Mesendoderm (in vitro differentiated cells): Measurements from ENCODE around the gene SECISBP2L.

Experiments used
- DNase-seq: peaks from one replicate; pipeline ENCODE4 v3.0.0; 2013
- H2AK5ac ChIP-seq: 2 replicates; pipeline ENCODE4 v1.6.1; 2013; ENCODE audit warnings: low read length, inconsistent platforms
- H2BK120ac ChIP-seq: 2 replicates; pipeline ENCODE4 v1.6.1; 2013; ENCODE audit warnings: low read depth, mild to moderate bottlenecking, low read length, moderate library complexity, mixed read lengths
- H2BK15ac ChIP-seq: replicated peaks from 2 replicates; pipeline ENCODE4 v1.6.1; 2013; ENCODE audit warnings: low read depth, mild to moderate bottlenecking, moderate library complexity
- H2BK5ac ChIP-seq: 2 replicates; pipeline ENCODE4 v1.6.1; 2013; ENCODE audit warnings: low read length, inconsistent platforms
- H3K18ac ChIP-seq: 2 replicates; pipeline ENCODE4 v1.6.1; 2013; ENCODE audit warnings: mild to moderate bottlenecking, low read length, mixed read lengths
- H3K23ac ChIP-seq: one replicate; pipeline ENCODE4 v1.6.1; 2013; ENCODE audit warnings: low read length
- H3K27ac ChIP-seq: 2 replicates; pipeline ENCODE4 v1.5.1; 2013; ENCODE audit warnings: low read depth, mild to moderate bottlenecking, inconsistent platforms, low read length, moderate library complexity
- H3K27me3 ChIP-seq: 2 replicates; pipeline ENCODE4 v1.6.1; 2013; ENCODE audit warnings: low read length, control low read depth, mild to moderate bottlenecking, inconsistent platforms; ENCODE audit not compliant: insufficient read depth, poor library complexity
- H3K36me3 ChIP-seq: 2 replicates; pipeline ENCODE4 v1.6.1; 2013; ENCODE audit warnings: low read length, inconsistent platforms; ENCODE audit not compliant: control insufficient read depth, insufficient read depth
- H3K4ac ChIP-seq: one replicate; pipeline ENCODE4 v1.6.1; 2013; ENCODE audit warnings: low read depth, mild to moderate bottlenecking, low read length, moderate library complexity
- H3K4me1 ChIP-seq: 2 replicates; pipeline ENCODE4 v1.6.1; 2013; ENCODE audit warnings: low read depth, low read length, inconsistent platforms; ENCODE audit not compliant: control insufficient read depth
- H3K4me2 ChIP-seq: 2 replicates; pipeline ENCODE4 v1.6.1; 2013; ENCODE audit warnings: low read length
- H3K4me3 ChIP-seq: 2 replicates; pipeline ENCODE4 v1.5.1; 2013; ENCODE audit warnings: mild to moderate bottlenecking, low read length
- H3K56ac ChIP-seq: one replicate; pipeline ENCODE4 v1.6.1; 2013; ENCODE audit warnings: low read length
- H3K79me1 ChIP-seq: 2 replicates; pipeline ENCODE4 v1.6.1; 2013; ENCODE audit warnings: low read length, inconsistent platforms
- H3K79me2 ChIP-seq: 2 replicates; pipeline ENCODE4 v1.6.1; 2013; ENCODE audit warnings: mild to moderate bottlenecking, low read length; ENCODE audit not compliant: control insufficient read depth, insufficient read depth
- H3K9ac ChIP-seq: 2 replicates; pipeline ENCODE4 v1.6.1; 2013; ENCODE audit warnings: low read length, inconsistent platforms
- H4K5ac ChIP-seq: one replicate; pipeline ENCODE4 v1.6.1; 2013; ENCODE audit warnings: low read length
- H4K8ac ChIP-seq: one replicate; pipeline ENCODE4 v1.6.1; 2013; ENCODE audit warnings: low read depth, mild to moderate bottlenecking, control low read depth, low read length, moderate library complexity
- WGBS: extraction: QIAGEN DNeasy Blood & Tissue Kit; methylation state at CpG from one replicate; pipeline ENCODE4 v1.1.7; 2013; ENCODE audit warnings: low lambda C conversion rate, missing lambda C conversion rate; ENCODE audit not compliant: insufficient coverage; ENCODE audit errors: extremely low coverage; 5-methylcytosine and 5-hydroxymethylcytosine counted together

The SECISBP2L gene

DNA sequence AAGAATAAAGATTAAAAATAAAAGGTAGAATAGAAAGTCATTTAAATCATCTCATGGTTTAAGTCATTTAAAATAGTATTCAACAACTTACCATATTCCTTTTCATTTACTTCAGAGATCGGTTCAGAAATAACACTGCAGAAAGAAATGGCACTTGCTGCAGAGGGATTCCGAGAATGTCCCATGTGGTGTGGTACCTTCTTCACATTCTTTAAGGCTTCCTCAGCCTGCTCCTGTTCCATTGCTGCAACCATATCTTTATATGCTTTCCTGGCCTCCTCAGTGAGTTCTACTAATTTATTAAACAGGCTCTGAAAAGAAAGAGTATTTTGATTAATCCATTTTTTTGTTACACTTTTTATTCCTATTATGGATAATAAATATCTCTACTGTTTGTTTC, 50.0 kb downstream of the SECISBP2L start:
- no peak overlapping the region for H3K4ac ChIP-seq
- no peak overlapping the region for H3K4me2 ChIP-seq
- H2AK5ac ChIP-seq: no peak overlapping the region
- H2BK15ac ChIP-seq: no peak overlapping the region
- H3K4me3 ChIP-seq: no peak overlapping the region
- H4K5ac ChIP-seq: no peak overlapping the region
- no peaks in the 10 kb centered on the region for H3K4me1 ChIP-seq
- no CpG with 5 or more reads among the region's 2 CpGs for WGBS
- no peaks in the 10 kb centered on the region for H3K27me3 ChIP-seq
- no peak overlapping the region for H3K56ac ChIP-seq
- H3K36me3 ChIP-seq: peaks cover 3% of the 10 kb centered on the region
- no peak overlapping the region for H3K23ac ChIP-seq
- H3K27ac ChIP-seq: no peak overlapping the region
- no peak overlapping the region for H3K18ac ChIP-seq
- no peak overlapping the region for H3K9ac ChIP-seq
- DNase-seq: peak; percentile 16
- no peak overlapping the region for H2BK5ac ChIP-seq
- no peak overlapping the region for H2BK120ac ChIP-seq
- H3K79me1 ChIP-seq: no peaks in the 10 kb centered on the region
- H3K79me2 ChIP-seq: no peaks in the 10 kb centered on the region
- no peak overlapping the region for H4K8ac ChIP-seq

DNA sequence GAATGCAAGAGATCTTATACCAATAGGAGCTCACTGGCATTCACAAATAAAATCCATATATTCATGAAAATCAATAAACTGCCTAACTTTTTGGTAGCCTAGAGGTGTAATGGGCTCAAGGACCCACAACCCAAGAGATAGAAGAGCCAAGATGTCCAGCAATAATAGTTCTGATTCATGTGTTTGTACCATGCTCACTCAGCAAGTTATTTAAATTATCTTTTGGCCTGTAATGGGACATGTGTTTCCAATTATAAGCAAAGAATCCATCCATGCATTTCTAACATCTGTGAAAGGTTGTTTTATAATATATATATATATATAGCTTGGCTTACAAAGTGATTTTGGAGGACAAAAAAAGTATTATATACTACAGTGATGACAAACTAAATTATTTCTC, 52.9 kb downstream of the SECISBP2L start:
- Histone ChIP-seq H4K8ac (no peak overlapping the region), H3K79me2 (no peaks in the 10 kb centered on the region), H3K23ac (no peak overlapping the region), H3K27me3 (no peaks in the 10 kb centered on the region), H3K4me3 (no peak overlapping the region), H3K36me3 (peaks cover 1% of the 10 kb centered on the region), H3K4ac (no peak overlapping the region), H2BK120ac (no peak overlapping the region), H3K4me1 (no peaks in the 10 kb centered on the region), H4K5ac (no peak overlapping the region), H3K4me2 (no peak overlapping the region), H3K27ac (no peak overlapping the region), H3K56ac (no peak overlapping the region), H2BK15ac (no peak overlapping the region), H3K79me1 (no peaks in the 10 kb centered on the region), H3K9ac (no peak overlapping the region), H2BK5ac (no peak overlapping the region), H2AK5ac (no peak overlapping the region), H3K18ac (no peak overlapping the region)
- no peak for DNase-seq

- WGBS: no CpG with 5 or more reads among the region's 1 CpG
- H3K4me3 ChIP-seq: no peak overlapping the region
- H3K4me1 ChIP-seq: no peaks in the 10 kb centered on the region
- H2AK5ac ChIP-seq: no peak overlapping the region
- H3K23ac ChIP-seq: no peak overlapping the region
- H4K8ac ChIP-seq: no peak overlapping the region
- H3K79me1 ChIP-seq: no peaks in the 10 kb centered on the region
- H3K27me3 ChIP-seq: no peaks in the 10 kb centered on the region
- H3K9ac ChIP-seq: no peak overlapping the region
- no peak overlapping the region for H3K4me2 ChIP-seq
- H3K18ac ChIP-seq: no peak overlapping the region
- peaks cover 1% of the 10 kb centered on the region for H3K36me3 ChIP-seq
- no peak overlapping the region for H3K4ac ChIP-seq
- no peak overlapping the region for H3K27ac ChIP-seq
- no peak overlapping the region for H3K56ac ChIP-seq
- H2BK120ac ChIP-seq: no peak overlapping the region
- no peak for DNase-seq
- no peak overlapping the region for H2BK15ac ChIP-seq
- H4K5ac ChIP-seq: no peak overlapping the region
- H2BK5ac ChIP-seq: no peak overlapping the region
- no peaks in the 10 kb centered on the region for H3K79me2 ChIP-seq
Measured at GRCh38 chr15:48992545-48992944, 53.7 kb downstream of the SECISBP2L start.

- H3K4me2 ChIP-seq: no peak overlapping the region
- H4K5ac ChIP-seq: no peak overlapping the region
- H3K4me3 ChIP-seq: no peak overlapping the region
- no peaks in the 10 kb centered on the region for H3K4me1 ChIP-seq
- H3K79me2 ChIP-seq: no peaks in the 10 kb centered on the region
- H4K8ac ChIP-seq: no peak overlapping the region
- H3K27ac ChIP-seq: no peak overlapping the region
- no peak overlapping the region for H3K4ac ChIP-seq
- H3K27me3 ChIP-seq: no peaks in the 10 kb centered on the region
- H3K79me1 ChIP-seq: no peaks in the 10 kb centered on the region
- DNase-seq: no peak
- H2BK120ac ChIP-seq: no peak overlapping the region
- H3K18ac ChIP-seq: no peak overlapping the region
- H2BK5ac ChIP-seq: no peak overlapping the region
- H3K36me3 ChIP-seq: peaks cover 1% of the 10 kb centered on the region
- no peak overlapping the region for H3K23ac ChIP-seq
- H2AK5ac ChIP-seq: no peak overlapping the region
- WGBS: no CpG with 5 or more reads among the region's 6 CpGs
- no peak overlapping the region for H3K9ac ChIP-seq
- H2BK15ac ChIP-seq: no peak overlapping the region
- H3K56ac ChIP-seq: no peak overlapping the region
Measured at GRCh38 chr15:48992096-48992495, 54.1 kb downstream of the SECISBP2L start.

DNA sequence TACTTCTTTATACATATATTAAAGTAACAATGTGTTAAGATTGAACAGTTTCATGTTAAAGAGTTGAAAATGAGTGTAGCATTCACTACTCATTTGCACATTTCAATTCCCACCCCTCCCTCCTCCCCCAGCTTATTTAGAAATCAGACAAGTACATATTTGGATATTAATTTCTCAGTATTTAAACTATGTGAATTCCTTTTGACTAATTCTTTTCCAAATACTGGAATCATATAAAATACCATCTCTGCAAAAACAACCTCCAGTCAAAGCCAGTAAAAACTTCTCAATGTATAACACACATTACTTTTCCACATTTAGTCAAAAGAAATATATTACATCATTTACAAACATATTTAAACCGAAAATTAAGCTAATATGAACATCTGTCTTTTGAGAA, 57.1 kb downstream of the SECISBP2L start:
- Histone ChIP-seq H3K27ac (no peak overlapping the region), H3K79me2 (no peaks in the 10 kb centered on the region), H2BK120ac (no peak overlapping the region), H3K4me2 (no peak overlapping the region), H4K8ac (no peak overlapping the region), H3K36me3 (peaks cover 1% of the 10 kb centered on the region), H3K79me1 (no peaks in the 10 kb centered on the region), H3K56ac (no peak overlapping the region), H3K23ac (no peak overlapping the region), H3K9ac (no peak overlapping the region), H3K4me1 (no peaks in the 10 kb centered on the region), H2BK5ac (no peak overlapping the region), H3K4me3 (no peak overlapping the region), H2BK15ac (no peak overlapping the region), H3K18ac (no peak overlapping the region), H3K4ac (no peak overlapping the region), H3K27me3 (no peaks in the 10 kb centered on the region), H2AK5ac (no peak overlapping the region), H4K5ac (no peak overlapping the region)
- no peak for DNase-seq
- 100% methylated on average over 1 of the region's 1 CpG for whole genome bisulfite sequencing

DNA sequence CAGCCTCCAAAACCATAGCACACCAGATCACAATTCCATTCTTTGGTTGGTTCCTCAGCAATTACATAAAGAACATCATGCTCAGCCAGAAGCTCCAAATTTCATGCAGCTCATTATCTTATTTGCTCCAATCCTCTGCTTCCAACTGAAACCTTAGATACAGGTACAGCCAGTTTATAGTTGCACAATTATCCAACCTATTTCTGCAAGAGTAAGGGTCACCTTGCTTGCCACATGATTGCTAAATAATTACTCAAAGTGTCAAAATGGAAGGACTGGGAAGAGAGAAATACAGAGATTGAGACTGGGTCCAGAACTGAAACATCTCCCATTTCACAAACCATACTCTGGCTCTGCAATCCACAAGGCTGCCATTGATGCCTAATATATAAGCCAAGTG, 59.1 kb downstream of the SECISBP2L start:
- Histone ChIP-seq H3K4me2 (no peak overlapping the region), H2AK5ac (no peak overlapping the region), H3K56ac (no peak overlapping the region), H3K23ac (no peak overlapping the region), H3K4me1 (no peaks in the 10 kb centered on the region), H3K36me3 (no peaks in the 10 kb centered on the region), H2BK15ac (no peak overlapping the region), H3K9ac (no peak overlapping the region), H2BK120ac (no peak overlapping the region), H2BK5ac (no peak overlapping the region), H3K27ac (no peak overlapping the region), H3K4ac (no peak overlapping the region), H3K18ac (no peak overlapping the region), H4K5ac (no peak overlapping the region), H3K79me1 (no peaks in the 10 kb centered on the region), H3K4me3 (no peak overlapping the region), H4K8ac (no peak overlapping the region), H3K79me2 (no peaks in the 10 kb centered on the region), H3K27me3 (no peaks in the 10 kb centered on the region)
- DNase-seq: no peak
